Prostate gland (tissue), 2 donors: ENCODE measurements around the gene RGS3. TPM values are rescaled to one million over a fixed set of nuclear protein-coding genes. Genes with fewer than 3 reads are reported as not detected.

Experiments
- DNase-seq: peaks from one replicate; pipeline ENCODE4 v3.0.0-alpha.2; 2019; ENCODE audit warnings: low spot score
- H3K27ac ChIP-seq, 2 donors: fragments of 200-600 bp; sonication (generic); 2 replicates each; pipeline ENCODE4 v1.5.1; 2017 to 2019
- H3K27me3 ChIP-seq: fragments of 200-600 bp; sonication (generic); replicated peaks from 2 replicates; pipeline ENCODE4 v1.5.1; 2019; ENCODE audit not compliant: insufficient read depth
- H3K36me3 ChIP-seq, 2 donors: fragments of 200-600 bp; sonication (generic); 1 replicate in 1 of 2; 2 replicates in 1 of 2; pipeline versions ENCODE4 v1.5.1 to v1.8.1; 2017 to 2019
- H3K4me1 ChIP-seq: fragments of 200-600 bp; sonication (generic); replicated peaks from 2 replicates; pipeline ENCODE4 v1.5.1; 2019
- H3K4me3 ChIP-seq, 2 donors: fragments of 200-600 bp; sonication (generic); 2 replicates each; pipeline ENCODE4 v1.5.1; 2017 to 2019
- H3K9me3 ChIP-seq: fragments of 200-600 bp; sonication (generic); 2 replicates; pipeline ENCODE4 v1.5.1; 2017
- CTCF ChIP-seq, 4 experiments: fragments of 200-600 bp in 2 of 4; fragments of 450-650 bp in 2 of 4; sonication (generic) in 2 of 4; IDR thresholded peaks; 1 replicate in 3 of 4; 2 replicates in 1 of 4; pipeline ENCODE4 v1.5.1; 2016 to 2019; ENCODE audit warnings: antibody characterized with exemption in 4 of 4, mild to moderate bottlenecking in 2 of 4, moderate library complexity in 2 of 4
- POLR2A ChIP-seq: fragments of 450-650 bp; IDR thresholded peaks from one replicate; pipeline ENCODE4 v1.6.1; 2016; ENCODE audit warnings: antibody characterized with exemption, mild to moderate bottlenecking
- POLR2AphosphoS5 ChIP-seq: sonication (generic); formaldehyde crosslinking; IDR thresholded peaks from one replicate; pipeline ENCODE4 v1.6.1; 2017; ENCODE audit warnings: antibody characterized with exemption
- WGBS: methylation state at CpG from one replicate; pipeline ENCODE4 v1.1.5; 2018; 5-methylcytosine and 5-hydroxymethylcytosine counted together
- intact Hi-C: fragments of 100-400 bp; cut with DNase I; formaldehyde crosslinking; loops from one replicate; pipeline ENCODE4 v1.14.2; 2022
- total RNA-seq, 2 donors: library from RNA; depleted of rRNA; stranded (reverse); fragments of >200 nt; gene quantifications; one replicate each; pipeline ENCODE4 v1.1.0, GENCODE V29; 2016

Gene RGS3
- total RNA-seq, 2 donors from 2014 or later, result 26.5 to 98.9 TPM

- TF ChIP-seq POLR2A (no peak), POLR2AphosphoS5 (no peak), CTCF (IDR thresholded peaks at IDR 0.05) (no peak)
- Histone ChIP-seq H3K4me3 (no peak overlapping the region), H3K36me3 (no peaks in the 10 kb centered on the region), H3K27me3 (no peaks in the 10 kb centered on the region), H3K4me1 (no peaks in the 10 kb centered on the region), H3K27ac (no peak overlapping the region), H3K9me3 (no peaks in the 10 kb centered on the region)
- no peak for DNase-seq
- 77% methylated on average over 10 of the region's 10 CpGs for WGBS
- intact Hi-C loops, result no loop called here
Measured at GRCh38 chr9:113543296-113543981, 79.9 kb downstream of the RGS3 start.

- 54% methylated on average over 3 of the region's 3 CpGs for WGBS
- intact Hi-C loops, result no loop called here
- H3K4me1 ChIP-seq, result no peaks in the 10 kb centered on the region
- TF ChIP-seq CTCF (IDR thresholded peaks at IDR 0.05) (no peak), POLR2A (no peak), POLR2AphosphoS5 (no peak)
- no peaks in the 10 kb centered on the region for H3K9me3 ChIP-seq
- H3K27me3 ChIP-seq, result no peaks in the 10 kb centered on the region
- no peak for DNase-seq
- H3K4me3 ChIP-seq, result no peak overlapping the region
- H3K27ac ChIP-seq, result no peak overlapping the region
- H3K36me3 ChIP-seq, result no peaks in the 10 kb centered on the region
Measured at GRCh38 chr9:113543982-113544303, 80.4 kb downstream of the RGS3 start.

- WGBS, result 92% methylated on average over 2 of the region's 2 CpGs
- H3K27ac ChIP-seq, result no peak overlapping the region
- TF ChIP-seq CTCF (IDR thresholded peaks at IDR 0.05), result no peak
- no peak for TF ChIP-seq POLR2A
- no peak for TF ChIP-seq POLR2AphosphoS5
- no peaks in the 10 kb centered on the region for H3K36me3 ChIP-seq
- intact Hi-C loops, result no loop called here
- H3K9me3 ChIP-seq, result no peaks in the 10 kb centered on the region
- H3K4me3 ChIP-seq, result no peak overlapping the region
- H3K27me3 ChIP-seq, result no peaks in the 10 kb centered on the region
- DNase-seq, result no peak
- H3K4me1 ChIP-seq, result no peaks in the 10 kb centered on the region
Measured at GRCh38 chr9:113545068-113545467, 81.5 kb downstream of the RGS3 start.

- Histone ChIP-seq H3K27me3 (no peaks in the 10 kb centered on the region), H3K4me3 (no peak overlapping the region), H3K4me1 (no peaks in the 10 kb centered on the region), H3K27ac (no peak overlapping the region), H3K9me3 (no peaks in the 10 kb centered on the region), H3K36me3 (no peaks in the 10 kb centered on the region)
- no peak for DNase-seq
- no peak for TF ChIP-seq POLR2AphosphoS5
- no peak for TF ChIP-seq CTCF (IDR thresholded peaks at IDR 0.05)
- no peak for TF ChIP-seq POLR2A
- intact Hi-C loops, result no loop called here
- WGBS, result 85% methylated on average over 5 of the region's 5 CpGs
Measured at GRCh38 chr9:113546566-113546965, 83.0 kb downstream of the RGS3 start.

GRCh38 chr9:113547501-113547900, 84.0 kb downstream of the RGS3 start:
- Histone ChIP-seq H3K27me3 (no peaks in the 10 kb centered on the region), H3K36me3 (no peaks in the 10 kb centered on the region), H3K27ac (no peak overlapping the region), H3K4me1 (no peaks in the 10 kb centered on the region), H3K9me3 (no peaks in the 10 kb centered on the region), H3K4me3 (no peak overlapping the region)
- 91% methylated on average over 5 of the region's 5 CpGs for WGBS
- intact Hi-C loops, result no loop called here
- DNase-seq, result no peak
- TF ChIP-seq POLR2A (no peak), POLR2AphosphoS5 (no peak), CTCF (IDR thresholded peaks at IDR 0.05) (no peak)
